HepG2 (cell line): Measurements from ENCODE around the gene CPLX3.

Experiments
- KLF15 ChIP-seq: sonication (generic); formaldehyde crosslinking; IDR thresholded peaks from 2 replicates; pipeline ENCODE4 v1.8.1; 2023; ENCODE audit warnings: borderline replicate concordance, mild to moderate bottlenecking, inconsistent platforms, missing genetic modification reagents, mixed read lengths
- TERF1 ChIP-seq: sonication (generic); formaldehyde crosslinking; IDR thresholded peaks from 2 replicates; pipeline ENCODE4 v1.8.0; 2022; ENCODE audit warnings: mild to moderate bottlenecking, missing genetic modification reagents, moderate library complexity

GRCh38 chr15:74794248-74794969 is 32.0 kb upstream of the CPLX3 start:
- TF ChIP-seq TERF1 (CRISPR knock-in tag) (no peak), KLF15 (CRISPR knock-in tag) (no peak)
